Gastroesophageal sphincter (tissue), 4 donors: Measurements from ENCODE around the gene IL12B. TPM values are rescaled to one million over a fixed set of nuclear protein-coding genes. Genes with fewer than 3 reads are reported as not detected.

Experiments
- ATAC-seq: fragments of 150-250 bp; one replicate; pipeline ENCODE4 v1.9.1; 2016; ENCODE audit warnings: mild to moderate bottlenecking, moderate library complexity
- H3K27ac ChIP-seq, 4 donors: fragments of 200-600 bp; sonication (generic) in 3 of 4; 1 replicate in 3 of 4; 2 replicates in 1 of 4; pipeline ENCODE4 v1.5.1; 2016 to 2019
- H3K27me3 ChIP-seq: fragments of 200-600 bp; sonication (generic); one replicate; pipeline ENCODE4 v1.5.1; 2019
- H3K36me3 ChIP-seq, 2 donors: fragments of 200-600 bp; sonication (generic); one replicate each; pipeline ENCODE4 v1.5.1; 2019; ENCODE audit warnings: control low read depth in 1 of 2
- H3K4me1 ChIP-seq, 3 donors: fragments of 200-600 bp; sonication (generic); 1 replicate in 2 of 3; 2 replicates in 1 of 3; pipeline ENCODE4 v1.5.1; 2016 to 2019; ENCODE audit warnings: control low read depth in 2 of 3
- H3K4me3 ChIP-seq, 2 donors: fragments of 200-600 bp; sonication (generic); one replicate each; pipeline ENCODE4 v1.5.1; 2019; ENCODE audit warnings: mild to moderate bottlenecking in 1 of 2, moderate library complexity in 1 of 2
- H3K9me3 ChIP-seq, 3 donors: fragments of 200-600 bp; sonication (generic); one replicate each; pipeline ENCODE4 v1.5.1; 2017 to 2019; ENCODE audit warnings: control low read depth in 2 of 3
- EP300 ChIP-seq: sonication (generic); formaldehyde crosslinking; IDR thresholded peaks from one replicate; pipeline ENCODE4 v1.6.1; 2017; ENCODE audit warnings: antibody characterized with exemption, mild to moderate bottlenecking
- POLR2A ChIP-seq, 2 donors: fragments of 450-650 bp; IDR thresholded peaks; one replicate each; pipeline ENCODE4 v1.6.1; 2017; ENCODE audit warnings: antibody characterized with exemption in 2 of 2, mild to moderate bottlenecking in 2 of 2, moderate library complexity in 1 of 2
- POLR2AphosphoS5 ChIP-seq: sonication (generic); formaldehyde crosslinking; IDR thresholded peaks from one replicate; pipeline ENCODE4 v1.6.1; 2017; ENCODE audit warnings: antibody characterized with exemption
- WGBS, 2 donors: methylation state at CpG; one replicate each; pipeline ENCODE4 v1.1.5; 2018; ENCODE audit warnings: low coverage in 1 of 2; 5-methylcytosine and 5-hydroxymethylcytosine counted together
- total RNA-seq, 4 donors: library from RNA; depleted of rRNA; stranded (reverse); fragments of >200 nt; gene quantifications; one replicate each; pipeline ENCODE4 v1.1.0, GENCODE V29; 2016
- TF ChIP-seq, protein P1 (sequence below), 4 experiments: fragments of 200-600 bp in 2 of 4; fragments of 450-650 bp in 2 of 4; sonication (generic) in 1 of 4; IDR thresholded peaks; one replicate each; pipeline ENCODE4 v1.5.1; 2017 to 2019; ENCODE audit warnings: antibody characterized with exemption in 4 of 4, mild to moderate bottlenecking in 2 of 4, moderate library complexity in 2 of 4

Gene IL12B
- total RNA-seq, 4 donors from 2014 or later = not detected

DNA sequence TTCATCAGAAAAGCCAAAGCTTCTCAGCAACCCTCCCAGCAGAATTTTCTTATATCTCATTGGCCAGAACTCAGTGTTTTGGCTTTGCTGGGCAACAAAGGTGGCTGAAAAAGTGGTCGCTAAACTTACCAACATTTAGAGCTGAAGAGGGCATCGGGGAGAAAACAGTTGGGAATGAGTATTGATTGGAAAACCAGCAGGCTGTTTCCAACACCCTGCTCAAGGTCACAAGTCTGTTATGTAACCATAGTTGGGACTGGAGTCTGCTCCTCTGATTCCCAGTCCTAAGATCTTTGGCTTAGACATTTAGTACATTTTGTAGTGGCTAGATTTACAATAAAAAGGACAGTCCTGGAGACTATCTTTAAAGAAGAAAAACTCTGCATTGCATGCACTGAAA, 17.1 kb downstream of the IL12B start:
- Histone ChIP-seq H3K4me3 (no peak overlapping the region), H3K36me3 (no peaks in the 10 kb centered on the region), H3K27me3 (peaks cover 55% of the 10 kb centered on the region), H3K9me3 (no peaks in the 10 kb centered on the region), H3K27ac (no peak overlapping the region), H3K4me1 (no peaks in the 10 kb centered on the region)
- WGBS, 2 donors = 84 to 91% methylated on average over 2 of the region's 2 CpGs
- ATAC-seq = no peak
- TF ChIP-seq POLR2AphosphoS5 (no peak), POLR2A (IDR thresholded peaks at IDR 0.05) (no peak), EP300 (no peak)
- TF ChIP-seq, protein P1, sequence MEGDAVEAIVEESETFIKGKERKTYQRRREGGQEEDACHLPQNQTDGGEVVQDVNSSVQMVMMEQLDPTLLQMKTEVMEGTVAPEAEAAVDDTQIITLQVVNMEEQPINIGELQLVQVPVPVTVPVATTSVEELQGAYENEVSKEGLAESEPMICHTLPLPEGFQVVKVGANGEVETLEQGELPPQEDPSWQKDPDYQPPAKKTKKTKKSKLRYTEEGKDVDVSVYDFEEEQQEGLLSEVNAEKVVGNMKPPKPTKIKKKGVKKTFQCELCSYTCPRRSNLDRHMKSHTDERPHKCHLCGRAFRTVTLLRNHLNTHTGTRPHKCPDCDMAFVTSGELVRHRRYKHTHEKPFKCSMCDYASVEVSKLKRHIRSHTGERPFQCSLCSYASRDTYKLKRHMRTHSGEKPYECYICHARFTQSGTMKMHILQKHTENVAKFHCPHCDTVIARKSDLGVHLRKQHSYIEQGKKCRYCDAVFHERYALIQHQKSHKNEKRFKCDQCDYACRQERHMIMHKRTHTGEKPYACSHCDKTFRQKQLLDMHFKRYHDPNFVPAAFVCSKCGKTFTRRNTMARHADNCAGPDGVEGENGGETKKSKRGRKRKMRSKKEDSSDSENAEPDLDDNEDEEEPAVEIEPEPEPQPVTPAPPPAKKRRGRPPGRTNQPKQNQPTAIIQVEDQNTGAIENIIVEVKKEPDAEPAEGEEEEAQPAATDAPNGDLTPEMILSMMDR (IDR thresholded peaks at IDR 0.05) = no peak

DNA sequence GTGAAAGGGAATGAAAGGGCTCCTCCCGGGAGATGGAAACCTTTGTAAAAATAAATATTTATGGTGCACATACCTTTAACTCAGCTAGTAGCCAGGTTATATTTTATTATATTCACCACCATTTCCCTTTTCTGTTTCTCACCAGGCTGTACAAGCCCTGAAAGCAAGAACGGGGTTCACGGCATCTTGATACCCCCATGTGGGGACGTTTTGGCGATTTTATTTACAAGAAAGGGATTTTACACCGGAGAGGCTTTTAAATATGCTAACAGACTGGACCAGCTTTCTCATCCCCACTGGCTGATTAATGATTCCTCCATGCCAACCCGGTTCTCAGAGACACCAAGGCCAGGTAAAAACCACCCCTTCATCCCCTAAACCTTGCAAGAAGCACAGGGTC, 19.2 kb downstream of the IL12B start:
- no peak for ATAC-seq
- Histone ChIP-seq H3K36me3 (no peaks in the 10 kb centered on the region), H3K4me1 (no peaks in the 10 kb centered on the region), H3K27me3 (peaks cover 68% of the 10 kb centered on the region), H3K9me3 (no peaks in the 10 kb centered on the region), H3K27ac (no peak overlapping the region), H3K4me3 (no peak overlapping the region)
- WGBS, 2 donors = 27 to 44% methylated on average over 5 to 7 of the region's 7 CpGs
- TF ChIP-seq POLR2A (IDR thresholded peaks at IDR 0.05) (no peak), POLR2AphosphoS5 (no peak), EP300 (no peak)
- TF ChIP-seq, protein P1 (IDR thresholded peaks at IDR 0.05) = no peak

DNA sequence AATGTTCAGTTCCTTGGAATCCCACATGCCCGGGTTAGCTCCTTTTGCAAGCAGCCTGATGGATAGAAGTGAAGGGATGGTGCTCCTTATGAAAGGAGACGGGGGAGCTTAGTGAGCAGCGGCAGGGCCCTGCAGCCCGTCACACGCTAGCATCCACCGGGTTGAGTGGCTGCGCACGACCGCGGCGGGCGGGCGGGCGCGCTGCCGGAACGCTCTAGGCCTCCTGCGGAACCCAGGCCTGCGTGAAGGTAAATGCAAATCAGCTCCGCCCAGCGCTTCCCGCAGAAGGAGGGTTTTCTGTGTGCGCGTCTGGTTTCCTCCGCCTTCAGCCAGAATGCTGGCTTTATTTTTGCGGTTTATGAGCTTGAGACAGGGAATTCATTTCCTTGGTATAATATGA, 19.8 kb downstream of the IL12B start:
- no peaks in the 10 kb centered on the region for H3K4me1 ChIP-seq
- H3K27me3 ChIP-seq = peaks cover 68% of the 10 kb centered on the region
- no peak for ATAC-seq
- 7 to 10% methylated on average over 3 to 17 of the region's 26 CpGs for WGBS, 2 donors
- H3K36me3 ChIP-seq = no peaks in the 10 kb centered on the region
- no peaks in the 10 kb centered on the region for H3K9me3 ChIP-seq
- TF ChIP-seq POLR2A (IDR thresholded peaks at IDR 0.05) = no peak
- TF ChIP-seq POLR2AphosphoS5 = no peak
- TF ChIP-seq, protein P1 (IDR thresholded peaks at IDR 0.05) = no peak
- no peak for TF ChIP-seq EP300
- no peak overlapping the region for H3K4me3 ChIP-seq
- no peak overlapping the region for H3K27ac ChIP-seq

DNA sequence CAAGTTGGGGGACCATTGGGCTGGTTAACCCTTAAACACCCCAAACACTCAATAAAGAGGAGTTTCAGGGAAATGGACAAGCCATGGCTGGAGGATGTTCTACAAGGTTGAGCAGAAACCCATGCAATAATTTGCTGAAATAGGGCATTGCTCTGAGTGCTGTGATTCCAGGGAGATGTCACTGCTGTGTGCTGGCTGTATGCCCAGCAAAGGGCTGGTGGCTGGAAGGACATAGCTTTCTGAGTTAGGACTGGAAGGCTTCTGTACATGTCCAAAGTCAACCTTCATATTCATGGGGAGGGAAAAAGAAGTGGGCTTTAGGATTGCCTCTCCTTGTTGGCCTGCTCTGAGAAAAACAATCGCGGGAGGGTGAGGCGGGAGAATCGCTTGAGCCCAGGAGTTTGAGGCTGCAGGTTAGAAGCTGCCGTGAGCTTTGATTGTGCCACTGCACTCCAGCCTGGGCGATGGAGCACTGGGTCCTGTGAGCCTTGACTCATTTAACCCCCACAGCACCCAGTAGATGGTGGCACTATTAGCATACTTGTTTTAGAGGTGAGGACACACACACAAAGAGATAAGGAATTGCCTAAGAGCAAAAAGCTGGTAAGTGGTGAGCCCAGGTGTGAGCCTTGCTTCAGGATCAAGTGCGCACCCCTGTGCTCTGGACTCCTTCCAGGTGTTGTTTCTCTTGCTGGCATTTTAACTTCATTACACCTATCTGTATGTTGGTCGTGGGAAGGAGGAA, 20.4 kb downstream of the IL12B start:
- 63 to 78% methylated on average over 2 to 4 of the region's 8 CpGs for WGBS, 2 donors
- H3K27ac ChIP-seq = no peak overlapping the region

More for the DNA sequence above, 20.4 kb downstream of the IL12B start:
- Histone ChIP-seq H3K27me3 (peaks cover 68% of the 10 kb centered on the region), H3K36me3 (no peaks in the 10 kb centered on the region), H3K4me1 (no peaks in the 10 kb centered on the region), H3K4me3 (no peak overlapping the region), H3K9me3 (no peaks in the 10 kb centered on the region)
- no peak for ATAC-seq
- TF ChIP-seq EP300 = no peak
- TF ChIP-seq POLR2A (IDR thresholded peaks at IDR 0.05) = no peak
- TF ChIP-seq, protein P1 (IDR thresholded peaks at IDR 0.05) = no peak
- TF ChIP-seq POLR2AphosphoS5 = no peak
